Upper lobe of left lung (tissue), 6 donors: ENCODE measurements around the gene ACTL7B. TPM values are rescaled to one million over a fixed set of nuclear protein-coding genes. Genes with fewer than 3 reads are reported as not detected.

Experiments used
- ATAC-seq, 2 donors: fragments of 200-7000 bp; cut with Tn5 transposase; one replicate each; pipeline ENCODE4 v1.9.1; 2022; ENCODE audit warnings: mild to moderate bottlenecking in 2 of 2, moderate library complexity in 2 of 2; ENCODE audit not compliant: low FRiP score in 2 of 2
- DNase-seq, 2 donors: peaks; one replicate each; pipeline ENCODE4 v3.0.0-alpha.2; 2019 to 2020
- H3K27ac ChIP-seq, 4 donors: fragments of 200-600 bp; sonication (generic); one replicate each; pipeline ENCODE4 v1.5.1; 2016 to 2019
- H3K27me3 ChIP-seq, 4 donors: fragments of 200-600 bp; sonication (generic); one replicate each; pipeline ENCODE4 v1.5.1; 2017 to 2019
- H3K36me3 ChIP-seq, 4 donors: fragments of 200-600 bp; sonication (generic); one replicate each; pipeline ENCODE4 v1.5.1; 2016 to 2019
- H3K4me1 ChIP-seq, 4 donors: fragments of 200-600 bp; sonication (generic); one replicate each; pipeline ENCODE4 v1.5.1; 2018 to 2019
- H3K4me3 ChIP-seq, 4 donors: fragments of 200-600 bp; sonication (generic); one replicate each; pipeline ENCODE4 v1.5.1; 2017 to 2019; ENCODE audit warnings: mild to moderate bottlenecking in 2 of 4, moderate library complexity in 1 of 4
- H3K9me3 ChIP-seq, 4 donors: fragments of 200-600 bp; sonication (generic); one replicate each; pipeline ENCODE4 v1.5.1; 2018 to 2019
- CTCF ChIP-seq, 6 experiments: fragments of 450-650 bp in 4 of 6; fragments of 200-600 bp in 2 of 6; sonication (generic) in 2 of 6; IDR thresholded peaks; one replicate each; pipeline ENCODE4 v1.5.1; 2016 to 2019; ENCODE audit warnings: antibody characterized with exemption in 6 of 6
- EP300 ChIP-seq, 4 donors: sonication (generic); formaldehyde crosslinking; IDR thresholded peaks; one replicate each; pipeline ENCODE4 v1.5.1; 2017; ENCODE audit warnings: antibody characterized with exemption in 4 of 4, control low read depth in 2 of 4
- POLR2A ChIP-seq, 4 donors: fragments of 450-650 bp; IDR thresholded peaks; one replicate each; pipeline ENCODE4 v1.5.1; 2016 to 2017; ENCODE audit warnings: antibody characterized with exemption in 4 of 4, mild to moderate bottlenecking in 2 of 4
- POLR2AphosphoS5 ChIP-seq, 2 donors: sonication (generic); formaldehyde crosslinking; IDR thresholded peaks; one replicate each; pipeline ENCODE4 v1.5.1; 2017; ENCODE audit warnings: antibody characterized with exemption in 2 of 2
- WGBS, 2 donors: methylation state at CpG; one replicate each; pipeline ENCODE4 v1.1.5; 2017 to 2018; 5-methylcytosine and 5-hydroxymethylcytosine counted together
- total RNA-seq, 6 donors: library from RNA; depleted of rRNA in 4 of 6; stranded (reverse); fragments of >200 nt in 4 of 6; gene quantifications; one replicate each; pipeline versions ENCODE4 v1.1.0 to v1.2.1, GENCODE V29; 2016 to 2021
- donor health status: DM: no; HTN: no; CAD: no; lungs with moderate emphysema.
- donor health status: DM: no; HTN: yes; CAD: no; lungs with severe emphysema.

The ACTL7B gene
- total RNA-seq, 6 donors from 2014 or later = 0.30 TPM; not detected in 5

GRCh38 chr9:108877524-108877923, 21.7 kb upstream of the ACTL7B start:
- Histone ChIP-seq H3K9me3 (no peaks in the 10 kb centered on the region), H3K36me3 (peaks cover 13 to 95% (median 63%) of the 10 kb centered on the region in 4 donors), H3K27me3 (no peaks in the 10 kb centered on the region), H3K4me1 (no peaks in the 10 kb centered on the region), H3K4me3 (no peak overlapping the region), H3K27ac (no peak overlapping the region)
- TF ChIP-seq CTCF (IDR thresholded peaks at IDR 0.05) (no peak), POLR2A (IDR thresholded peaks at IDR 0.05) (no peak), EP300 (IDR thresholded peaks at IDR 0.05) (no peak), POLR2AphosphoS5 (IDR thresholded peaks at IDR 0.05) (no peak)
- ATAC-seq (no peak), DNase-seq (no peak)
- 90 to 91% methylated on average over 2 of the region's 2 CpGs for WGBS, 2 donors

- Histone ChIP-seq H3K9me3 (no peaks in the 10 kb centered on the region), H3K27ac (no peak overlapping the region), H3K4me1 (no peaks in the 10 kb centered on the region), H3K36me3 (peaks cover 15 to 97% (median 68%) of the 10 kb centered on the region in 4 donors), H3K27me3 (no peaks in the 10 kb centered on the region), H3K4me3 (no peak overlapping the region)
- ATAC-seq = no peak
- no peak for TF ChIP-seq CTCF (IDR thresholded peaks at IDR 0.05)
- TF ChIP-seq POLR2AphosphoS5 (IDR thresholded peaks at IDR 0.05) = no peak
- WGBS, 2 donors = 94% methylated on average over 5 of the region's 5 CpGs
- DNase-seq = no peak
These were observed 20.6 kb upstream of the ACTL7B start for GRCh38 chr9:108876425-108876824.

- Histone ChIP-seq H3K4me1 (no peaks in the 10 kb centered on the region), H3K4me3 (no peak overlapping the region), H3K36me3 (peaks cover 15 to 93% (median 64%) of the 10 kb centered on the region in 4 donors), H3K9me3 (no peaks in the 10 kb centered on the region), H3K27ac (no peak overlapping the region), H3K27me3 (no peaks in the 10 kb centered on the region)
- 95 to 97% methylated on average over 4 of the region's 4 CpGs for WGBS, 2 donors
- DNase-seq (no peak), ATAC-seq (no peak)
- no peak for TF ChIP-seq CTCF (IDR thresholded peaks at IDR 0.05)
- no peak for TF ChIP-seq POLR2AphosphoS5 (IDR thresholded peaks at IDR 0.05)
- TF ChIP-seq POLR2A (IDR thresholded peaks at IDR 0.05) = no peak
These were observed 18.4 kb upstream of the ACTL7B start for GRCh38 chr9:108874058-108874788.

DNA sequence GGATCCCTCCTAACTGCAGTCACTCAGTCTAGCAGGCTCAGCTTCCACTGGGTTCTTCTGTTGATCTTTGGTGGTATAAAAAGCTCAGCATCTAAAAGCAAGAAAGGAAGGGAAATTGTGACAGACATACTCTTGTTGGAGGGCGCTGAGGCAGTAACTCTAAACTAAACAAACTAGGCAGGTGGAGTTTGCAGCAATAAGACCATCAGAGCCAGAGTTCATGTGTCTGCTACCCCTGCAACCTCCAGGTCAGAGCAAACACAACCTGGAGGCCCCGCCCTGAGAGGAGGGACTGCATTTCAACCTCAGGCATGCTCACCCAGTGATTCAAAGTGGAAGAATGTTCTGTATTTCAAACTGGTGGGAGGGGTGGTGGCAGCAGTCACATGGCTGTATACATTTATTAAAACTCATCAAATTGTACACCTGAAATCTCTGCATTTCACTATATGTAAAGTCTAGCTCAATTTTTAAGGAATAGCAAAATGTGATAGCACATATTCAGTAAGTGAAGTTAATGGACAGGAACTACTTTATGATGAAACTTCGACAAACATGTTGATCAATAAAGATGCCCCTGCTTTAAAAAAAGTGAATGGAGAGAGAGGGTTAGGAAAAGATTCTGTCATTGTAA, 13.4 kb upstream of the ACTL7B start:
- Histone ChIP-seq H3K4me3 (no peak overlapping the region), H3K4me1 (no peaks in the 10 kb centered on the region), H3K27ac (no peak overlapping the region), H3K27me3 (no peaks in the 10 kb centered on the region), H3K36me3 (peaks cover 5 to 54% (median 28%) of the 10 kb centered on the region in 4 donors), H3K9me3 (no peaks in the 10 kb centered on the region)
- TF ChIP-seq POLR2AphosphoS5 (IDR thresholded peaks at IDR 0.05) (no peak), CTCF (IDR thresholded peaks at IDR 0.05) (no peak), POLR2A (IDR thresholded peaks at IDR 0.05) (no peak), EP300 (IDR thresholded peaks at IDR 0.05) (no peak)
- peak in 1 of 2 donors; percentile 34 for DNase-seq
- ATAC-seq = no peak
- 90 to 95% methylated on average over 3 of the region's 3 CpGs for WGBS, 2 donors
